ENCODE results near the gene CABP7.

Gene CABP7

GRCh38 chr22:29723766-29724165 is 4.0 kb downstream of the CABP7 start:
- DNase-seq = no peak

- no peak for DNase-seq
Observed at GRCh38 chr22:29724843-29725242, 5.0 kb downstream of the CABP7 start.

- no peak for DNase-seq
Observed at GRCh38 chr22:29726106-29726505, 6.3 kb downstream of the CABP7 start.

GRCh38 chr22:29726512-29727130 is 6.8 kb downstream of the CABP7 start:
- peak; percentile 37 for DNase-seq

GRCh38 chr22:29727131-29727523 is 7.3 kb downstream of the CABP7 start:
- peak; percentile 42 for DNase-seq

- no peak for DNase-seq
Observed at GRCh38 chr22:29729161-29729560, 9.4 kb downstream of the CABP7 start.

GRCh38 chr22:29731058-29731850 is 11.5 kb downstream of the CABP7 start:
- DNase-seq = no peak

GRCh38 chr22:29732883-29733282 is 13.1 kb downstream of the CABP7 start:
- no peak for DNase-seq

- peak; percentile 39 for DNase-seq
Observed at GRCh38 chr22:29733362-29734201, 13.8 kb downstream of the CABP7 start.

GRCh38 chr22:29734406-29734805 is 14.6 kb downstream of the CABP7 start:
- DNase-seq = no peak

- no peak for DNase-seq
Observed at GRCh38 chr22:29734838-29735237, 15.0 kb downstream of the CABP7 start.

GRCh38 chr22:29735416-29735815 is 15.6 kb downstream of the CABP7 start:
- DNase-seq = no peak

GRCh38 chr22:29737251-29738117 is 17.7 kb downstream of the CABP7 start:
- no peak for DNase-seq

- DNase-seq = no peak
Observed at GRCh38 chr22:29738118-29738815, 18.5 kb downstream of the CABP7 start.

GRCh38 chr22:29739346-29739875 is 19.6 kb downstream of the CABP7 start:
- DNase-seq = no peak

GRCh38 chr22:29740216-29740615 is 20.4 kb downstream of the CABP7 start:
- DNase-seq = no peak

- no peak for DNase-seq
Observed at GRCh38 chr22:29741926-29742325, 22.1 kb downstream of the CABP7 start.

GRCh38 chr22:29742326-29742725 is 22.5 kb downstream of the CABP7 start:
- no peak for DNase-seq

- DNase-seq = no peak
Observed at GRCh38 chr22:29744902-29745301, 25.1 kb downstream of the CABP7 start.

GRCh38 chr22:29747832-29748231 is 28.0 kb downstream of the CABP7 start:
- no peak for DNase-seq

GRCh38 chr22:29748248-29748893 is 28.6 kb downstream of the CABP7 start:
- no peak for DNase-seq
